ENCODE results near the gene DLAT.
"Not testable (repeated sequence)": the region's sequence is repeated elsewhere in the genome, so short reads cannot be mapped to it uniquely, and the experiment has no call there.

Gene DLAT

DNA sequence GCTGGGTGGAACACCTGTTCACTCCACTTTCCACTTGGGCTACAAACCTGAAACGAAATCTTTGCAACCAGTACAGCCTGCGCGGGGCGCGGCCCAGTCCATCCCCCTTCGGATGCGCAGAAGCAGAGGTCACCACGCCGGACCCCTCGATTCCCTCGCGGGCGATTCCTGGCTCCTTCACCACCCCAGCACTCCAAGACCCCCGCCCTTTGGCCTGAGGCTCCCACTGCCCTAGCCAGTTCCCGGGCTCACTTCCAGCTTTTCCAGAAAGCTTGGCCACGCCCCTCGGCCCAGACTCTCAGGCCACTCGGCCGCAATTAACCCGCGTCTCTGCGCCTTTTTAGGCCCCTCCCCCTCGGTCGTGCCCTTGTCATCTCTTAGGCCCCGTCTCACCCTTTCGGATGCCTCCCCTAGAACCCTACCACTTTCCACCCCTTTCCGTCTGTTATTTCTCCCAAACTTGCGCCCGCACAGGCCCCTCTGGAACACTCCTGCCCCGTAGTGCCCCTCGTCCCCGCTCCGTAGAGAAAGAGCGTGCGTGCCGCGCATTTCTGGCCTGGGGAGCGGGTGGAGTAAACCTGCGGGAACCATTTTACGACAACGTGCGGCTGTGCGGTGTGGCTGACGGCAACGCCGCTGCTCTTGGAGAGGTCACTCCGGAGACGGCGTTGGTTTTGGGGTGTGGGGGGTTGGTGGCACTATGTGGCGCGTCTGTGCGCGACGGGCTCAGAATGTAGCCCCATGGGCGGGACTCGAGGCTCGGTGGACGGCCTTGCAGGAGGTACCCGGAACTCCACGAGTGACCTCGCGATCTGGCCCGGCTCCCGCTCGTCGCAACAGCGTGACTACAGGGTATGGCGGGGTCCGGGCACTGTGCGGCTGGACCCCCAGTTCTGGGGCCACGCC is at the start of gene DLAT:
Gene DLAT (plus strand): TSS at position 636 of the 906 bp plus-strand sequence. CDS start 65 bp downstream, at position 701.
- peak; percentile 80 to 95 (median 90) for DNase-seq
- intact Hi-C loops (cut with DNase I), result no loop called here

DNA sequence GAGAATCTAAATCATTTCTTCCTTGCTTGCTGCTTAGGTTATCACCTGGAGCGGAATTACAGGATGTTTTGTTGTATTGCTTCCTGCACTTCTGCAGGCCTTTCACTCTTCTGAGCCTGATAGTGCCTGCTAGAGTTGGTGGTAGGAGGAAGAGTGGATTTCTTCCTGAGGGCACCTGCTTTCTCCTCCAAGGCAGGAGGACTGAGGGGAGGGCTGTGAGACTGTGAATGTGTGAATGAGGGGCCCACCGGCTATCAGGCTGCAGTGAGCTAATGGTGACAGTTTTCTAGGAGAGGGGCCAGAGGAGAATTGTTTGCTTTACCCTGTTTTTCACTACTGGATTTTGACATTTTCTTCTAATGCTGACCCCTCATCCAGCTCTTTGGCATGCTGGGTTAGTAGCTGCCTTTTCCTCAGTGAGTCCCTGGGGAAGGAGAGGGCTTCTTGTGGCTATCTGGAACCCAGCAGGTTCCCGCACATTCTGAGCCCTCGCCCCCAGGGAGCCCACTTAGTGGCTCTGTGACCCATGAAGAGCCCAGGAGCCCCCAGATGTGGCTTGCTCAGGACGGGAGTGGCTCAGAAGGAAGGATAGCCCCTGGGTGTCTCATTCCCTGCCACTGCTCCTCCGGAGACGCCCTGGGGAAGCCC is 49.0 kb upstream of the DLAT start:
- intact Hi-C loops (cut with DNase I), result loop anchor here (5.0 kb wide), 2 partner anchors 39 to 99 kb away; partner anchors contain the start of genes CFAP68, DIXDC1 and FDXACB1
- peak in 2 of 42 donors; percentile 9 to 53 for DNase-seq

DNA sequence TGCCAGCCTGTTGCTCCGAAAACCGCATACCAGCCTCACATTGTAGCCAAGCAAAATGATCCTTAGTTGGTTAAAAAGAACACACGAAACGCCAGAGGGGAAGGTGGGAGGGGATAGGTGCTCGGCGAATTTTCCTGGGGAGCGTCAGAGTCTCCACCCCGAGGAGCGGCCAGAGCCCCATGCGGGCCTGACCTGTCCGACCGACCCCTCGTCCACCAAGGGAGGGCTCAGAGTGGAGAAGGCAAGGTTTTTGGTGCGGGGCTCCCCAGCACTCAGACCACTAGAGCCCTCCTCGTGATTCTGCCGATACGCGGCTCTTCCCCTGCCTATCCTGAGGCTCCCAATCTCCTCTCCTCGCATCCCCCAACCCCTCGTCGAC is 48.5 kb upstream of the DLAT start:
- peak in 21 of 42 donors; percentile 10 to 50 (median 28) for DNase-seq
- intact Hi-C loops (cut with DNase I), result loop anchor here (5.0 kb wide), 2 partner anchors 39 to 99 kb away; partner anchors contain the start of genes CFAP68, DIXDC1 and FDXACB1

DNA sequence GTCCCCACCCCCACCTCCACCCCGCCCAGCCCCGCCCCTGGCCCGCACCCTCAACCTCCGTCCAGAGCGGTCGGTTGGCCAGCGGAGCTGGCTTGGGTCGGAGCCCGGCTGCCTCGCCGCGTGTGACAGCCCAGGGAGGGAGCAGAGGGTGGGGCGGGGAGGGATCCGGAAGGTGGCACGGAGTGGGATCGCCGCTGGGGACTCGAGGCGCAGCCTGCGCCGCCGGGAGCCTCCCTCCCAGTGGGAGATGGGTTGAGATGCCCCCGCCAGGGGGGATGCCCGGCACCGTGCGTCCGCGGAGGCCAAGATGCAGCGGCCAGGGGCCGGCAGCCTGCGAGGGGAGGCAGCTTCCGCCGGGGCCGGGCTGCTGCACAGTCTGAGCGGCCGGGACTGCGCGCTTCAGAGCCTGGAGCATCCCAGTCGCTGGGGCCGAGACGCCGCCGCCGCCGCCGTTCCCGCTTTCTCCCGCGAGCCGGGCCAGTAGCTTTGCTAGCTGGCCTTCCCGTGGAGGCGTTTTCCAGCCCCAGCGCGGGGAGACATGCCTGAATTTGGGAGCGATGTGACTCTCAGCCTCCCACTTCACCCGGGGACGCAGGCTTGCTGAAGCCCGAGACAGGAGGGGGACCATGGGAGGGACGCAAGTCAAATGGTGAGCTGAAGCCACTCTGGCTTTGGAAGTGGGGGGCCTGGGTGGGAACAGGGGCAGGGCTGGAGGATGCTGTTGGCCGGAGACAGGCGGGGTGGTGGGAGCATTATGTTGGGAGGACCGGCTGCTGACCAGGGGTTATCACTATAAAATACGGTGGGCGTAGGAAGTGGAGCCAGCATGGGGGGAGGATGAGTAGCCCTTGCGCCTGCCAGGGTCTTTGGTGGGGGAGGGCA is 47.8 kb upstream of the DLAT start:
- peak; percentile 36 to 90 (median 80) for DNase-seq
- intact Hi-C loops (cut with DNase I), result loop anchor here (5.0 kb wide), 2 partner anchors 40 to 100 kb away; partner anchors contain the start of genes CFAP68, DIXDC1 and FDXACB1

DNA sequence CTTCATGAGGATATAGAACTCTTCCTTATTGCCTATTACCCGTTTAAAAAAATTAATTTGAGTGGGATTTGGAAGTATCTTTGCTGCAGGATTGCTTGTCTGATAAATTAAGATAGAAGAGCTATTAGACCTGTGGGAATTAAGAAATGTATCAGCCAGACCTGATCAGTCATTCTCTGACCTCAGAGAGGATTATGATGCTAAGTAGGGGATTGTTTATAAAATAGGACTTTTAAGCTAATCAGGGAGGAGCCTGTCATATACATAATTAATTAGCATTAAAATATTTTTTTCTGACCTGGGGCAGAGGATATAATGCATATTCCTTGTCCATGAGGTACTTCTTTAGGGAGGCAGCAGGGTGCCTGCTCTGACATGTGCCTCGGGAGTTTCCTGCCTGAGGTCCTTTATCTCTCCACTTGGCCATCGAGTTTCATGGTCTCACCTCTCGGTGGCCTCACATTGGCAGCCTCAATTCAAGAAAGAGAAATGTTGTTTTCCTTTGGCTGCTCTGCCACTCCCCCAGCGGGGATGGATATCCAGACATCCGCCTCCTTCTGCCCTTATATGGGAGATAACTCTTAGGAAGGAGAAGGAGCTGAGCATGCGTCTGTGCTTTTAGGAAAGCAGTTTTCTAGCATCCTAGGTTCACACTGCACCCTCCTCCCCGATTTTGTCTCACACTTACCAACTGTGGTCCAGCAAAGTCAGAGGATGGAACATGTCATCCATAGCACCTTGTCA is 47.0 kb upstream of the DLAT start:
- DNase-seq, result peak; percentile 54 to 96 (median 84)
- intact Hi-C loops (cut with DNase I), result loop anchor here (5.0 kb wide), 2 partner anchors 41 to 101 kb away; partner anchors contain the start of genes CFAP68, DIXDC1 and FDXACB1

DNA sequence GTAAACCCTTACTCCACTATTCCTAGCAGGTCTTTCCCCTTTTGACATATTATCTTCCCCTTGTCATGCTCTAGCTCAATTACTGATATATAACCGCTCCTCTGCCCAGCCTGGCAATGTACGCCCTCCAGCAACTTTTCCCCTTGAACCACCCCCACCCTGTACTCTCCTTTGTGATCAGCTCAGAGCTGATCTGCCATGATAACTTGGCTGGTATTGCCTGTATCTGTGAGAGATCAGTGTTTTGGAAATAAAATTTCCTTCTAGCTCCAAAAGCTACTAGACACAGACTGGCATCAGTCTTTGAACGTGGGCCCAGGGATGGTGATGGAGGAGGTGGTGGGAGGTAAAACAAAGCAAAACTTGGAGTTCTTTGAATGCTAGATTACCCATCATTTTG is 45.1 kb upstream of the DLAT start:
- intact Hi-C loops (cut with DNase I), result loop anchor here (5.0 kb wide), 1 partner anchor 68 kb away; the partner anchor contains the start of genes CRYAB and HSPB2
- DNase-seq, result no peak

DNA sequence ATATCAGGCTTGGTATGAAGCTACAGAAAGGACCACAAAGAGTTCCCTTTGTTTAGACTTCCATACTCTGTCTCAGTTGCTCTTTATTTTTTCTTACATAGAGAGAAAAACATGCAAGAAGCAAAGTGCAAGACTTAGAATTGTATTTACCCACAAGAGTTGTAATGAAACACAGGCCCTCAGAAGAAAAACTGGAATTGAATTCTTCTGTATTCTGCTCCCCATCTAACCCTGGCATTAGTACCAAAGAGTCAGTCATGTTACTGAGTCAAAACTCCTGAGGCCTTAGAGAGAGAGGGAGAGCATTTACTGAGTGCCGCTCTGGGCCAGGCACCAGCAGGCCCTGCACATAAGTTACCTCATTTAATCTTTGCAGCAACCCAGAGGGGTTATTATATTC is 43.9 kb upstream of the DLAT start:
- intact Hi-C loops (cut with DNase I), result loop anchor here (5.0 kb wide), 1 partner anchor 69 kb away; the partner anchor contains the start of genes CRYAB and HSPB2
- DNase-seq, result no peak

DNA sequence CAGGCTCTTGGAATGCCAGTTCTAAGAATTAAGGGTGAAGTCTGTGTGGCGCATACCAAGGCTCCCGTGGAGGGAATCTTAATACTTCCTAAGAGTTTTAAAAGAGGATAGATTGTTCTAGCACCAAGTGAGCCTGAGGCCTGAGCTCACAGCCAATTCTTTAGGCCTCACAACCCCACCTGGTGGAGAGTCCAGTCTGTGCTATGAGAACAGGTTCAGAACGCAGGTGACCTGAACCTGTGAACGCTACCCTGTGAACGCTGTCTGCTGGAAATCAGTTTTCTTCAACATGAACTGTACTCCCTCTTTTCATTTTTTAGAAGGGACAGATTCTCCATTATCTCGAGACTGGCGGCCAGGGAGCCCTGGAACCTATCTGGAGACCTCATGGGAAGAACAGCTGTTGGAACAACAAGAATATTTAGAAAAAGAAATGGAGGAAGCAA is 43.2 kb upstream of the DLAT start:
- peak in 40 of 42 donors; percentile 17 to 77 (median 55) for DNase-seq
- intact Hi-C loops (cut with DNase I), result loop anchor here (5.0 kb wide), 1 partner anchor 70 kb away; the partner anchor contains the start of genes CRYAB and HSPB2

DNA sequence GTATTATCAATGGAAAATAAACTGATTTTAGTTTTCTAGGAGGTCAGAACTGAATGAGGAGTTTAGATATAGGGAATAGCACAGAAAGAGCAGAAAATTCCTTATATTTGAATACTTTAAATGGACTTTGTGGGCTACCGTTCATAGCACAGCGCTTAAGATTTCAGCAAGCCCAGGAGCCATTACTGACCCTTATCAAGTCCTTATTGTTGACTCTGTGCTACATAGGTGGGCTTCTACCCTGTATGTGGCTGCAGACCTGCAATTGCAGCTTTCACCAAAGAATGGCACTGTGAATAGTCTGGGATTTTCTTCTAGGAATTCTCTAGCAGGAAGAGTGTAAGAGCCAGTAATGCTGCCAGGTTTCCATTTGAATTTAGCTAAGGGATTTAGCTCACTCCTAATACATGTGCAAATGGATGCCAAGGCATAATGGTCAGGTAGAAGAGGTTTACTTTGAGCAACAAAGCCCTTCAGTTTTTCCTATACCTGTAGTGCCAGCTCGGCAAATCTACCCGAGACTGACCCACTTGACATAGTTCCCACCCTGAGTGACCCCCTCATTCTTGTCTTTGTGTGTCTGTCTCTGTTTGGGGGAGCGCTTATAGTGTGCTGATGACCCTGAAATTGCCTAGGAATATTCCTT is 42.5 kb upstream of the DLAT start:
- intact Hi-C loops (cut with DNase I), result loop anchor here (5.0 kb wide), 1 partner anchor 70 kb away; the partner anchor contains the start of genes CRYAB and HSPB2
- DNase-seq, result no peak

DNA sequence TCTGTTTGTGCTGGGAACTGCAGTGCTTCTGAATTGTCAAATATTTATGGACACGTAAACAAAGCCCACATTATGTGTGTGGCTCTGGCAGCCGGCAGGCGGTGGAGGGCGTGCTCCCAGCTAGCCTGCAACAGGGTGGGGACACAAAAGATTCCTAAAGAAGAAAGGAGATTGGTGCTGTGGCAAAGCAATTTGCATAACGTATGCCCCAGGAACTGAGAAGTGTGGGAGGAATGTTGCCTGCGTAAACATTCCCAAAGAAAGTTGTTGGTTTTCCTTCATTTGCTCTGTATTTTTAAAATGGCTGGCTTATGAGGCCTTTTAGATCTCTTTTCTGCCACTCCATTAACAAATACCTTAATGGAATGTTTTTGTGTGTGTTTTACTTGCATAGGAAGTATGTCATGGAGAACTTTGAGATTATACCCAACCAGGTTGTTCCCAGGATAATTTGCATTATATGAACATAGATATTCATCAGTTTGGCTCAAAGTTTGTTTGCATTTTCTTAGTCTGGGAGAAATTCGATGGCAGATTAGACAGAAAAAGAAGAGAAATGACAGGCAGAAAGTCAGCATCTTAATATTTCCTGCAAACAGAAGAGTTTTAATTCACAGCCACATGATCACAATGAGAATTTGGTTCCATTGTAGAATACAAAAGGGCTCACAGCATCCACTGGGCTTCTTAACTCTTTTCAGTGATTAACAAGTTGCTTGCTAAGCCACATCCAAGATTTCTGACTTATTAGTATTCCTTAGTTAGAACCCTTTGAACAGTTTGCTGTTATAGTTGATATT is 41.8 kb upstream of the DLAT start:
- intact Hi-C loops (cut with DNase I), result loop anchor here (5.0 kb wide), 1 partner anchor 71 kb away; the partner anchor contains the start of genes CRYAB and HSPB2
- DNase-seq, result peak in 41 of 42 donors; percentile 51 to 86 (median 70)

DNA sequence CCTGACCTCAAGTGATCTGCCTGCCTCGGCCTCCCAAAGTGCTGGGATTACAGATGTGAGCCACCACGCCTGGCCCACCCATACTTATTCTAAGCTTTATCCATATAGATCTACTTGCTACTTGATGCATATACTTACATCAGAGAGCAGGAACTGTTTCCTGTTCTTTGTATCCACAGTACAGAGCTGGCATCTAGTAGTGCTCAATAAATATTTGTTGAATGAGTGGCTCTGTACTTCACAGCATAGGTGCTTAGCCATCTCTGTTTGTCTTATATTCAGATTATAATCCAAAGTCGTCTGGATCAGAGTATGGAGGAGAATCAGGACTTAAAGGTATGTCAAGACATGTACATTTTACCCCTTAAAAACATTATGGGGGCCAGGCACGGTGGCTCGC is 38.6 kb upstream of the DLAT start:
- no peak for DNase-seq
- intact Hi-C loops (cut with DNase I), result no loop called here

DNA sequence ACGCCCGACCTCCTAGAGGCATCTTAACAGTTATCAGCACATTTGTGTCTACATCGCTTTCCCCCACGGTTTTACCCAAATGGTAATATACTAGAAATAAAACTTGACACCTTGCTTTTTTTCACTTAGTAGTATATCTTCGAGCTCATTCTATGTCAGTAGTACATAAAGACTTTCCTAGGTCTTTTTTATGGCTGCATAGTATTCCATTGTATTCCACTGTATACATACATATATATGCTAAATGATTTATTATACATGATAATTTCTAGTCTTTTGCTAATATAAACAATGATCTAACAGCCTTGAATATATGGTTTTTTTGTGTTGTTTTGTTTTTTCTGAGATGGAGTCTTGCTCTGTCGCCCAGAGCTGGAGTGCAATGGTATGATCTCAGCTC is 34.8 kb upstream of the DLAT start:
- intact Hi-C loops (cut with DNase I), result no loop called here
- DNase-seq, result no peak

DNA sequence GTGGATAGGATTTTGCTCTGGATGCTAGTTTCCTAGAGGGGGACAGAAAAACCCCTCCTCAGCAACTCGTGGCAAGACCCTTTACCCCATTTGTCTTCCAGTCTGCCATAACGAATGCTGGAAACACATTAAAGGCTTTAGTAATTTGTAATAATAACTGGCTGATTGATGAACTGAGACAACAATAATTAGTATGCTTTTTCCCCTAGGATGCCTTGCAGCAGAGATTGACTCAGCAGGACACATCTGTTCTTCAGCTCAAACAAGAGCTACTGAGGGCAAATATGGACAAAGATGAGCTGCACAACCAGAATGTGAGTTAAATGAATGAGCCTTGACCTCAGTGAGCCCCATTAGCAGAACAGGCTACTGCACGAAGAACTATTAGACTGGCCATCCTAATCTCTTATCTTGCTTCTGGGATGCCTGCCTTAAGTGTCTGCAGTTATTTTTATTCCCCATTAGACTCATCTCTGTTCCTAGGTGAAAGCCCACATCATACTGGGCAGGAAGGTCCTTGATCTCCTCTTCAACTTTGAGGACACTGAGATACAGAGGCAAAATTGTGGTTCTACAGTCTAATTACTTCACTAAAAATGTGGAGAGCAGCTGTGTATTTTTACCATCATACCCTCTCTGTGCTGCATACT is 32.9 kb upstream of the DLAT start:
- DNase-seq, result no peak

DNA sequence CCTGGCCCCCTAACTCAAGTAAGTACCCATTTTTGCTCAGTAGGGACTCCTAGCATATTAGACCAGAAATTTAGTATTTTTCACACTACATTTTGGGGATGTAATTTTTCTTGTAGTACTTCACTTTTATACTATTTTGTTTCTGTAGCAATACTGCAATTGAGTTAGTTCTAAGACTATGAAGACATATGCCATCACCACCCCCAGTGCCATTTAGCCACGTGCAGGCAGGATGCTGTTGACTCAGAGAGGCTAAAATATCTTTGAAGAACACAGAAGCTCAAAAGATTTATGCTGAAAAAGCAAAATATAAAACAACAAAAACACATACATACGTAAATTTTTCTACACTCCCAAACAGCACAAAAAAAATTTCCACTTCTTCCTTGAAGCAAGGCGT is 29.1 kb upstream of the DLAT start:
- no peak for DNase-seq
- intact Hi-C loops (cut with DNase I), result no loop called here

More for the DNA sequence above, 32.9 kb upstream of the DLAT start:
- intact Hi-C loops (cut with DNase I), result no loop called here

DNA sequence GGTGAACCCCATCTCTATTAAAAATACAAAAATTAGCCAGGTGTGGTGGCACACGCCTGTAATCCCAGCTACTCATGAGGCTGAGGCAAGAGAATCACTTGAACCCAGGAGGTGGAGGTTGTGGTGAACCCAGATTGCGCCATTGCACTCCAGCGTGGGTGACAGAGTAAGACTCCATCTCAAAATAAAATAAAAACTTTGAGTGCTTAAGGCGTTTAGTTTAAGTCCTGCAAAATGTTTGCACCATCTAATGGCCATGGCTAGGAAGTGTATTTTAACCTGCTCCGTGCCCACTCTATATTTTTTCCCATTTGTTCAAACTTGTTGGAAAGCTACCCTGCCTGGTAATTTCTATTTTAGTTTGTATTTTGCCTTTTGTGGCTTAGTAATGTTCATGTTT is 28.5 kb upstream of the DLAT start:
- DNase-seq; intact Hi-C loops (cut with DNase I): not testable (repeated sequence)

DNA sequence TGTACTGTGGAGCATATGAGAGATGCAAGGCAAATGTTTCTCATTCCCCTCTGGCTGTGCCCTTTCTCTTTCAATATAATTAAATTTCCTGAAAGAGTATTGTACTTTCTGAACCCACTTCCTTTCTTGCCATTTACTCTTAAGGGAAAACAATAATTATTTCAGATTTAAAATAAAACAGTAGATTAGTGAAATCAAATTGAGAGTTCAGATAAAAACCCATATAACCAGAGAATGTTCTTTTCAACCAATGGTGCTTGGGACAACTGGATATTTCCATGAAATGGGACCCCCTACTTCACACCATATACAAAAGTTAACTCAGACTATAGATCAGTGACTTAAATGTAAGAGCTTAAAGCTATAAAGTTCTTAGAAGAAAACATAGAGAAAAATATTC is 26.1 kb upstream of the DLAT start:
- intact Hi-C loops (cut with DNase I), result no loop called here
- no peak for DNase-seq

All from head of caudate nucleus (tissue), 42 donors.